ENCODE measurements around the gene C4orf50. TPM values are rescaled to one million over a fixed set of nuclear protein-coding genes. Genes with fewer than 3 reads are reported as not detected.

The C4orf50 gene
- total RNA-seq, 1 donor from 2014 or later = not detected

DNA sequence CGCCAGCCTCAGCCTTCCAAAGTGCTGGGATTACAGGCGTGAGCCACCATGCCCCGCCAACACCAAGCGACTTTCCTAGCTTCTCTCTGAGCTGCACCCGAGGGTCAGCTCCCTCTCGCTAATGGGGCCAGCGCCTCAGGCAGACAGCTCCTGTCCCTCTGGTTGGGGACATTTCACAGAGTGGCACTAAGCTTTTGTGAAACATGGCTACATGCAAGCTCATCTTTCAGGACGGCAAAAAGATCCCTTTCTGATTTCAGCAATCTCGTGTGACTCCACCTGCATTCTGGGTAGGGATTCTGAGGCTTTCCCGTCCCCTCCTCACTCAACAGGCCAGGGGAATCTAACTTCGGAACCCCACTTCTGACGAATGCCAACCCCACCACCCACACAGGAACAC, 31.0 kb upstream of the C4orf50 start:
- H3K36me3 ChIP-seq = no peaks in the 10 kb centered on the region
- intact Hi-C loops (cut with micrococcal nuclease) = no loop called here
- no peak for TF ChIP-seq CTCF (IDR thresholded peaks at IDR 0.05; ENCODE audit: borderline replicate concordance)
- H3K4me3 ChIP-seq = no peak overlapping the region
- DNase-seq = no peak
- H3K9me3 ChIP-seq (replicated peaks) = no peaks in the 10 kb centered on the region
- H3K27ac ChIP-seq (replicated peaks) = no peak overlapping the region
- peaks cover 59% of the 10 kb centered on the region for H3K27me3 ChIP-seq (ENCODE audit: low read depth)
- H3K4me1 ChIP-seq = no peaks in the 10 kb centered on the region

DNA sequence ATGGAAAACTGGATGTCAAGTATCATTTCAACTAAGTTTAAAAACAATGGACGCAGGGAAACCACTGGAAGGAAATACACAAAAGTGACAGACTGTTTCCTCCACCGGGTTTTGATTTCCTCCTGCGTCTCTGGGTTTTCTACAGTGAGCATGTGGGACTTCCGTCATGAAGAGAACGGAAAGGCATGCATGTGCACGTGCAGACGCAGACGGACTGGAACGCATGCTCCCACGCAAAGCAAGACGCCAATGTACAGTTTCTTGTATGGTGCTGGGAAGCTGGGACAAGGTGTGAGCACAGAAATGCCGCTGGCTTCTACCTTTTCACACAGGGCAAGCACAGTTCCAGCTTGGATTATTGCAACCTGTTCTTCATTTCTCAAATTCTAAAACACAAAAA, 30.3 kb upstream of the C4orf50 start:
- H3K9me3 ChIP-seq (replicated peaks) = no peaks in the 10 kb centered on the region
- H3K27me3 ChIP-seq (ENCODE audit: low read depth) = peaks cover 62% of the 10 kb centered on the region
- no peaks in the 10 kb centered on the region for H3K36me3 ChIP-seq
- no peaks in the 10 kb centered on the region for H3K4me1 ChIP-seq
- DNase-seq = no peak
- no peak for TF ChIP-seq CTCF (IDR thresholded peaks at IDR 0.05; ENCODE audit: borderline replicate concordance)
- no peak overlapping the region for H3K4me3 ChIP-seq
- H3K27ac ChIP-seq (replicated peaks) = no peak overlapping the region
- intact Hi-C loops (cut with micrococcal nuclease) = no loop called here

DNA sequence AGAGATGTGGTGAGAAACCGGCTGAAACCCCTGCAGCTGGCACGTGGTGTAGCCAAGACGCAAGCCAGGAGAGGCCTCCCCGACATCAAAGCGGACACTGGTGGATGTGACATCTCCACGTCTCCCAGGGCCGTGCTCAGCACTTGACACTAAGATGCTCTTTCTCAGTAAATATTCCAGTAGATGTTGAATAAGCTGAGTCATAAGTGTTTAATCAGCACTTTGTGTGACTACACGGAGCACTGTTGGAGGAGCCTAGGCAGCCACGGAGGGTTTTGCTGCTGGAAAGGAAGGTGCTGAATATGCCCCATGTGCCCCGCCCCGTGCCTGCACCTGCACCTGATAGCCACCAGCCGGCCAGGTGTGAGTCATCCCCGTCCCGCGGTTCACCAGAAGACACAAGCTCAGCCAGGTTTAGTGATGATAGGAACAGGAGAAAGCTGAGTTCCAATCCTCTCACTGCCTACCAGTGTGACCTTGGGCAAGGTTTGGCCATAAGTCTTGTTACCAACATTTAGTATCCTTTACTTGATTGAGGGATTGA, 29.0 kb upstream of the C4orf50 start:
- Histone ChIP-seq H3K27ac (replicated peaks) (no peak overlapping the region), H3K4me1 (no peaks in the 10 kb centered on the region), H3K27me3 (ENCODE audit: low read depth) (peaks cover 76% of the 10 kb centered on the region), H3K4me3 (no peak overlapping the region), H3K9me3 (replicated peaks) (no peaks in the 10 kb centered on the region), H3K36me3 (no peaks in the 10 kb centered on the region)
- no peak for DNase-seq
- intact Hi-C loops (cut with micrococcal nuclease) = no loop called here
- no peak for TF ChIP-seq CTCF (IDR thresholded peaks at IDR 0.05; ENCODE audit: borderline replicate concordance)

DNA sequence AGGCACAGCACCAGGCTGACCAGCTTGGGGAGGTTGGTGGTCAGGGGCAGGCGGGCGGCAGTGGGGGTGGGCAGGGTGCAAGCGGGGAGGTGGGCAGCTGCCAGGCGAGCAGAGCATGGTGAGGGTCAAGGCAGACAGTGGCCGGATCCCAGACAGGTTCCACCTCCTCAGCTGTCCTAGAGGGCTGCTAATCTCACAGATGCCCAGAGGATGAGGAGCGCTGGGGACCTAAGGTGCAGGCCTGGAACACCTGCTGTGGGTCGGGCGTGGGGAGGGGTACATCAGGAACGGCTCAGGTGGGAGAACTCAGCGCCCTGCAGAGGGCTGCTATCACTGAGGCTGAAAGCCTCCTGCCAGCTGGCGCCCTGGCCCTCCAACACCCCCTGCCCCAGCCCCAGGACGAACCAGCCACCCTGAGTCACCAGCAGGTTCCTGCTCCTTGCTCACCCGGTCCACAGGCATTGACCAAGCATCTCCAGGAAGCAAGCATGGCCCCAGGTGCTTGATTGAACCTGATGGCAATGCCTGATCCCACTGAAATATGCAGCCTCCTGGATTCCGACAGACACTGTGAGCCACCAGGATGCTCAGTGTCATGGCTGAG, 28.4 kb upstream of the C4orf50 start:
- H3K36me3 ChIP-seq = no peaks in the 10 kb centered on the region
- no peak for DNase-seq
- H3K27ac ChIP-seq (replicated peaks) = no peak overlapping the region
- no peaks in the 10 kb centered on the region for H3K4me1 ChIP-seq
- intact Hi-C loops (cut with micrococcal nuclease) = no loop called here
- H3K9me3 ChIP-seq (replicated peaks) = no peaks in the 10 kb centered on the region
- no peak for TF ChIP-seq CTCF (IDR thresholded peaks at IDR 0.05; ENCODE audit: borderline replicate concordance)
- H3K4me3 ChIP-seq = no peak overlapping the region
- peaks cover 79% of the 10 kb centered on the region for H3K27me3 ChIP-seq (ENCODE audit: low read depth)

GRCh38 chr4:6044805-6045204, 26.6 kb upstream of the C4orf50 start:
- no peaks in the 10 kb centered on the region for H3K9me3 ChIP-seq (replicated peaks)
- no peak for DNase-seq
- no peaks in the 10 kb centered on the region for H3K36me3 ChIP-seq
- no peak overlapping the region for H3K4me3 ChIP-seq
- H3K27me3 ChIP-seq (ENCODE audit: low read depth) = peaks cover 75% of the 10 kb centered on the region
- intact Hi-C loops (cut with micrococcal nuclease) = no loop called here
- H3K27ac ChIP-seq (replicated peaks) = no peak overlapping the region
- no peak for TF ChIP-seq CTCF (IDR thresholded peaks at IDR 0.05; ENCODE audit: borderline replicate concordance)
- no peaks in the 10 kb centered on the region for H3K4me1 ChIP-seq

Data from left ventricle myocardium inferior (tissue), 1 donor.